ENCODE measurements around the gene CEP152. TPM values are rescaled to one million over a fixed set of nuclear protein-coding genes. Genes with fewer than 3 reads are reported as not detected.

Gene CEP152
- total and polyA plus RNA-seq, 2 of the 13 experiments (the other 11 are each of a cell fraction or from before 2014, with no cell fraction given): 1.3 to 14.7 TPM

DNA sequence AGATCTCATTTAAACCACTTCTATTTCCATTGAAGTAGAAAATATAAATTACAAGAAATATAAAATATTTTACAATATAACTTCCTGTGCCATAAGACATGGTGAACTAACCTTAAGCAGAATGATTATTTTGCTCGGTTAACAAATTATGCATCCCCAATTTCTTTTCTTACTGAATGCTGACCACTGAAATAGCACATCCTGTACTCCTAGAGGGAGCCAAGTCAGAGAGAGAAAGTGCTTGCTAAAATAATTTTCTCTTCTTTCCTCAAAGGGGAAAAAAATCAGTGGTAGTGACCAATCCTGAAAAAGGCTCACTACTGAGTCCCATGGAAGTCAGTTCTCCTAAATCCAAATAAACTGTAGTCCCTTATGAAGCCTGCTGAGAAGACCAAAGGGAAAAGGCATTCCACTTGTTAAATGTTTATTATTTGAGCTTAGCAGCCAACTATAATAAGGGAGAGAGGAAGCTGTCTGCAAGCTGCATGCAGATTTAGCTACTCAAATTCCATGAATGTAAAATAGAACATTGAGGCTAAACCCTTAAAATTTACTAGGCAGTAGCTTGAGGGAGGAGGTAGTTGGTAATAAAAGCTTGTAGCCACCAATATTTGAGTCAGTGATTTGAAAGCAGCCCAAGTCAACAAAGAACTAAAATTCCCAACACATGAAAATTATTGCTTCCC lies 33.1 kb downstream of the CEP152 start:
- H3K9me3 ChIP-seq (ENCODE audit: low read length): no peaks in the 10 kb centered on the region
- peaks cover 3 to 14% of the 10 kb centered on the region in 2 experiments; a peak in 3 of 5 replicates for H3K36me3 ChIP-seq (replicated peaks in 1 of 2; ENCODE audit: control insufficient read depth in 1 of 2, insufficient read depth in 2 of 2, low read length in 2 of 2)
- no peak for FAIRE-seq
- no peak overlapping the region for H3K9ac ChIP-seq (ENCODE audit: insufficient read depth, low read depth, low read length)
- TF ChIP-seq RXRB (CRISPR knock-in tag; IDR thresholded peaks at IDR 0.05; ENCODE audit: borderline replicate concordance): no peak
- TF ChIP-seq, protein P1, sequence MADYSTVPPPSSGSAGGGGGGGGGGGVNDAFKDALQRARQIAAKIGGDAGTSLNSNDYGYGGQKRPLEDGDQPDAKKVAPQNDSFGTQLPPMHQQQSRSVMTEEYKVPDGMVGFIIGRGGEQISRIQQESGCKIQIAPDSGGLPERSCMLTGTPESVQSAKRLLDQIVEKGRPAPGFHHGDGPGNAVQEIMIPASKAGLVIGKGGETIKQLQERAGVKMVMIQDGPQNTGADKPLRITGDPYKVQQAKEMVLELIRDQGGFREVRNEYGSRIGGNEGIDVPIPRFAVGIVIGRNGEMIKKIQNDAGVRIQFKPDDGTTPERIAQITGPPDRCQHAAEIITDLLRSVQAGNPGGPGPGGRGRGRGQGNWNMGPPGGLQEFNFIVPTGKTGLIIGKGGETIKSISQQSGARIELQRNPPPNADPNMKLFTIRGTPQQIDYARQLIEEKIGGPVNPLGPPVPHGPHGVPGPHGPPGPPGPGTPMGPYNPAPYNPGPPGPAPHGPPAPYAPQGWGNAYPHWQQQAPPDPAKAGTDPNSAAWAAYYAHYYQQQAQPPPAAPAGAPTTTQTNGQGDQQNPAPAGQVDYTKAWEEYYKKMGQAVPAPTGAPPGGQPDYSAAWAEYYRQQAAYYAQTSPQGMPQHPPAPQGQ (CRISPR knock-in tag; IDR thresholded peaks at IDR 0.05; ENCODE audit: borderline replicate concordance): no peak
- no peak for TF ChIP-seq HNRNPLL (IDR thresholded peaks at IDR 0.05; ENCODE audit: low read depth, low read length, poor library complexity, severe bottlenecking)
- TF ChIP-seq, protein P2, sequence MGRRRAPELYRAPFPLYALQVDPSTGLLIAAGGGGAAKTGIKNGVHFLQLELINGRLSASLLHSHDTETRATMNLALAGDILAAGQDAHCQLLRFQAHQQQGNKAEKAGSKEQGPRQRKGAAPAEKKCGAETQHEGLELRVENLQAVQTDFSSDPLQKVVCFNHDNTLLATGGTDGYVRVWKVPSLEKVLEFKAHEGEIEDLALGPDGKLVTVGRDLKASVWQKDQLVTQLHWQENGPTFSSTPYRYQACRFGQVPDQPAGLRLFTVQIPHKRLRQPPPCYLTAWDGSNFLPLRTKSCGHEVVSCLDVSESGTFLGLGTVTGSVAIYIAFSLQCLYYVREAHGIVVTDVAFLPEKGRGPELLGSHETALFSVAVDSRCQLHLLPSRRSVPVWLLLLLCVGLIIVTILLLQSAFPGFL (CRISPR knock-in tag; IDR thresholded peaks at IDR 0.05): no peak
- no peak for TF ChIP-seq ZFY (CRISPR knock-in tag; IDR thresholded peaks at IDR 0.05)
- TF ChIP-seq, protein P3, sequence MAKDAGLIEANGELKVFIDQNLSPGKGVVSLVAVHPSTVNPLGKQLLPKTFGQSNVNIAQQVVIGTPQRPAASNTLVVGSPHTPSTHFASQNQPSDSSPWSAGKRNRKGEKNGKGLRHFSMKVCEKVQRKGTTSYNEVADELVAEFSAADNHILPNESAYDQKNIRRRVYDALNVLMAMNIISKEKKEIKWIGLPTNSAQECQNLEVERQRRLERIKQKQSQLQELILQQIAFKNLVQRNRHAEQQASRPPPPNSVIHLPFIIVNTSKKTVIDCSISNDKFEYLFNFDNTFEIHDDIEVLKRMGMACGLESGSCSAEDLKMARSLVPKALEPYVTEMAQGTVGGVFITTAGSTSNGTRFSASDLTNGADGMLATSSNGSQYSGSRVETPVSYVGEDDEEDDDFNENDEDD (CRISPR knock-in tag; IDR thresholded peaks at IDR 0.05; ENCODE audit: borderline replicate concordance): no peak
- TF ChIP-seq ZNF326 (CRISPR knock-in tag; IDR thresholded peaks at IDR 0.05; ENCODE audit: borderline replicate concordance): no peak
- TF ChIP-seq NFRKB (IDR thresholded peaks at IDR 0.05): no peak
- TF ChIP-seq FOSL1 (CRISPR knock-in tag; IDR thresholded peaks at IDR 0.05; ENCODE audit: borderline replicate concordance): no peak
- TF ChIP-seq RNF2 (conservative IDR thresholded peaks at IDR 0.05; ENCODE audit: low read depth): no peak
- TF ChIP-seq, protein P4, sequence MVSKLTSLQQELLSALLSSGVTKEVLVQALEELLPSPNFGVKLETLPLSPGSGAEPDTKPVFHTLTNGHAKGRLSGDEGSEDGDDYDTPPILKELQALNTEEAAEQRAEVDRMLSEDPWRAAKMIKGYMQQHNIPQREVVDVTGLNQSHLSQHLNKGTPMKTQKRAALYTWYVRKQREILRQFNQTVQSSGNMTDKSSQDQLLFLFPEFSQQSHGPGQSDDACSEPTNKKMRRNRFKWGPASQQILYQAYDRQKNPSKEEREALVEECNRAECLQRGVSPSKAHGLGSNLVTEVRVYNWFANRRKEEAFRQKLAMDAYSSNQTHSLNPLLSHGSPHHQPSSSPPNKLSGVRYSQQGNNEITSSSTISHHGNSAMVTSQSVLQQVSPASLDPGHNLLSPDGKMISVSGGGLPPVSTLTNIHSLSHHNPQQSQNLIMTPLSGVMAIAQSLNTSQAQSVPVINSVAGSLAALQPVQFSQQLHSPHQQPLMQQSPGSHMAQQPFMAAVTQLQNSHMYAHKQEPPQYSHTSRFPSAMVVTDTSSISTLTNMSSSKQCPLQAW (CRISPR knock-in tag; IDR thresholded peaks at IDR 0.05): no peak
- no peak for TF ChIP-seq ZNF138 (CRISPR knock-in tag; IDR thresholded peaks at IDR 0.05; ENCODE audit: low read depth)
- no peak for TF ChIP-seq RFX1 (IDR thresholded peaks at IDR 0.05)
- no peak for TF ChIP-seq PITX1 (CRISPR knock-in tag; IDR thresholded peaks at IDR 0.05)
- no peak for TF ChIP-seq ZBTB20 (CRISPR knock-in tag; IDR thresholded peaks at IDR 0.05; ENCODE audit: borderline replicate concordance, low read depth)
- no peak for TF ChIP-seq ELF1 (CRISPR knock-in tag; IDR thresholded peaks at IDR 0.05)
- no peak for TF ChIP-seq MEIS2 (CRISPR knock-in tag; IDR thresholded peaks at IDR 0.05)
- TF ChIP-seq DR1 (CRISPR knock-in tag; IDR thresholded peaks at IDR 0.05): no peak
- H3K4me3 ChIP-seq (replicated peaks in 1 of 3; ENCODE audit: insufficient read depth in 1 of 3, low read depth in 2 of 3, low read length in 3 of 3): no peak overlapping the region
- intact Hi-C loops (cut with micrococcal nuclease; ENCODE audit: unreplicated experiment) (no loop called here), in situ Hi-C loops (cut with HindIII; ENCODE audit: extremely low pct_ligation_motif_present, low pct_unique_long_range_greater_than_20kb) (no loop called here)
- no peaks in the 10 kb centered on the region for H4K20me1 ChIP-seq (ENCODE audit: insufficient read depth, low read length)
- ATAC-seq: no peak
- no peaks in the 10 kb centered on the region for H3K79me2 ChIP-seq (ENCODE audit: insufficient read depth, low read length)
- no peaks in the 10 kb centered on the region; a peak in 1 of 5 replicates for H3K27me3 ChIP-seq (ENCODE audit: control insufficient read depth in 1 of 2, insufficient read depth in 2 of 2, low read length in 2 of 2)
- no peaks in the 10 kb centered on the region for H3K4me1 ChIP-seq (ENCODE audit: insufficient read depth, low read length)
- DNase-seq (ENCODE audit: low spot score): no peak
- WGBS (ENCODE audit: low lambda C conversion rate): 97% methylated on average over 1 of the region's 1 CpG
- no TSS peak for BruUV-seq (replicated peaks)
- ChIA-PET CTCF (ENCODE audit: low intra/inter-chr PET ratio, low total read pairs) (no interaction called here), POLR2A (no interaction called here)
- no peak overlapping the region for H2AFZ ChIP-seq (ENCODE audit: low read length)
- H3K4me2 ChIP-seq (ENCODE audit: low read depth, low read length): no peak overlapping the region
- H3K27ac ChIP-seq (ENCODE audit: extremely low read length, insufficient read depth, low read length): no peak overlapping the region
